GM21515 (cell line): ENCODE measurements around the gene GPR173.

Experiments
- ATAC-seq: cut with Tn5 transposase; IDR thresholded peaks from one replicate; pipeline ENCODE4 v1.9.1; 2021; ENCODE audit not compliant: unreplicated experiment

GPR173 gene

GRCh38 chrX:53088136-53088974 lies 39.8 kb downstream of the GPR173 start:
- peak; percentile 46 for ATAC-seq

GRCh38 chrX:53089224-53089842 lies 40.7 kb downstream of the GPR173 start:
- no peak for ATAC-seq

- no peak for ATAC-seq
These were observed 41.3 kb downstream of the GPR173 start for GRCh38 chrX:53089925-53090324.

- no peak for ATAC-seq
These were observed 42.8 kb downstream of the GPR173 start for GRCh38 chrX:53091354-53091753.

GRCh38 chrX:53093177-53093655 lies 44.6 kb downstream of the GPR173 start:
- peak; percentile 49 for ATAC-seq

GRCh38 chrX:53093748-53094581 lies 45.4 kb downstream of the GPR173 start, which contains the start of gene KANTR:
Gene KANTR, plus strand, starts transcription at chrX:53094142. Its CDS starts 30,131 bp downstream, at chrX:53124273.
- peak; percentile 71 for ATAC-seq

GRCh38 chrX:53094582-53094905 lies 46.0 kb downstream of the GPR173 start:
- ATAC-seq = no peak

- no peak for ATAC-seq
These were observed 47.2 kb downstream of the GPR173 start for GRCh38 chrX:53095796-53096195.

- ATAC-seq = no peak
These were observed 66.4 kb downstream of the GPR173 start for GRCh38 chrX:53114864-53115549.

- ATAC-seq = no peak
These were observed 66.9 kb downstream of the GPR173 start for GRCh38 chrX:53115550-53115874.

GRCh38 chrX:53116101-53116500 lies 67.5 kb downstream of the GPR173 start:
- no peak for ATAC-seq

- ATAC-seq = no peak
These were observed 73.4 kb downstream of the GPR173 start for GRCh38 chrX:53122013-53122412.

- ATAC-seq = no peak
These were observed 76.9 kb downstream of the GPR173 start for GRCh38 chrX:53125506-53125905.

- no peak for ATAC-seq
These were observed 77.8 kb downstream of the GPR173 start for GRCh38 chrX:53126377-53126776.

GRCh38 chrX:53128097-53128749 lies 79.6 kb downstream of the GPR173 start:
- ATAC-seq = no peak
